Mesodermal cell (in vitro differentiated cells): Measurements from ENCODE around the gene PXT1.
"Not testable (repeated sequence)": the region's sequence is repeated elsewhere in the genome, so short reads cannot be mapped to it uniquely, and the experiment has no call there.

Experiments used
- H3K27ac ChIP-seq: 2 replicates; pipeline ENCODE4 v1.7.0; 2013; ENCODE audit warnings: mild to moderate bottlenecking, low read depth, low read length, moderate library complexity; ENCODE audit not compliant: severe bottlenecking
- H3K36me3 ChIP-seq: 2 replicates; pipeline ENCODE4 v1.7.1; 2013; ENCODE audit warnings: mild to moderate bottlenecking, low read length, moderate library complexity; ENCODE audit not compliant: control insufficient read depth, insufficient read depth
- H3K4me1 ChIP-seq: one replicate; pipeline ENCODE4 v1.7.1; 2013; ENCODE audit warnings: mild to moderate bottlenecking, low read length; ENCODE audit not compliant: insufficient read depth, control insufficient read depth, poor library complexity, severe bottlenecking
- H3K4me3 ChIP-seq: 2 replicates; pipeline ENCODE4 v1.7.0; 2013; ENCODE audit warnings: low read length, control low read depth, mild to moderate bottlenecking; ENCODE audit not compliant: insufficient read depth, poor library complexity, severe bottlenecking; ENCODE audit errors: extremely low read depth
- H3K9me3 ChIP-seq: 2 replicates; pipeline ENCODE4 v1.7.1; 2013; ENCODE audit warnings: mild to moderate bottlenecking, low read length, moderate library complexity; ENCODE audit not compliant: control insufficient read depth
- WGBS, 2 experiments: methylation state at CpG; one replicate each; pipeline ENCODE4 v1.1.5; 2013; ENCODE audit warnings: missing lambda C conversion rate in 2 of 2; ENCODE audit not compliant: insufficient coverage in 2 of 2; 5-methylcytosine and 5-hydroxymethylcytosine counted together

Gene PXT1

GRCh38 chr6:36370638-36371037, 72.0 kb downstream of the PXT1 start:
- no peaks in the 10 kb centered on the region for H3K36me3 ChIP-seq
- no peak overlapping the region for H3K4me3 ChIP-seq
- H3K27ac ChIP-seq: no peak overlapping the region
- no peaks in the 10 kb centered on the region for H3K9me3 ChIP-seq
- WGBS, 2 experiments: 100% methylated on average over 1 of the region's 2 CpGs
- no peaks in the 10 kb centered on the region for H3K4me1 ChIP-seq

- Histone ChIP-seq H3K27ac (no peak overlapping the region), H3K4me3 (no peak overlapping the region), H3K36me3 (no peaks in the 10 kb centered on the region), H3K4me1 (no peaks in the 10 kb centered on the region), H3K9me3 (no peaks in the 10 kb centered on the region)
- 83 to 94% methylated on average over 10 to 11 of the region's 14 CpGs for WGBS, 2 experiments
Observed at GRCh38 chr6:36368921-36369865, 73.5 kb downstream of the PXT1 start.

- H3K4me3 ChIP-seq: no peak overlapping the region
- 100% methylated on average over 1 of the region's 1 CpG; no CpG with 5 or more reads in 1 of the 2 experiments for WGBS, 2 experiments
- no peaks in the 10 kb centered on the region for H3K4me1 ChIP-seq
- H3K36me3 ChIP-seq: no peaks in the 10 kb centered on the region
- no peaks in the 10 kb centered on the region for H3K9me3 ChIP-seq
- H3K27ac ChIP-seq: no peak overlapping the region
Observed at GRCh38 chr6:36368421-36368820, 74.2 kb downstream of the PXT1 start.

GRCh38 chr6:36367743-36368142, 74.9 kb downstream of the PXT1 start:
- Histone ChIP-seq H3K4me3 (no peak overlapping the region), H3K4me1 (no peaks in the 10 kb centered on the region), H3K27ac (no peak overlapping the region), H3K36me3 (no peaks in the 10 kb centered on the region), H3K9me3 (no peaks in the 10 kb centered on the region)
- WGBS, 2 experiments: 67% methylated on average over 1 of the region's 3 CpGs; no CpG with 5 or more reads in 1 of the 2 experiments

GRCh38 chr6:36364669-36365479, 77.8 kb downstream of the PXT1 start:
- H3K36me3 ChIP-seq: no peaks in the 10 kb centered on the region
- no peak overlapping the region for H3K27ac ChIP-seq
- WGBS, 2 experiments: 92 to 99% methylated on average over 14 to 15 of the region's 19 CpGs
- H3K9me3 ChIP-seq: no peaks in the 10 kb centered on the region
- H3K4me1 ChIP-seq: peaks cover 2% of the 10 kb centered on the region
- no peak overlapping the region for H3K4me3 ChIP-seq

GRCh38 chr6:36364061-36364635, 78.5 kb downstream of the PXT1 start:
- not testable (repeated sequence) for H3K4me1 ChIP-seq, H3K4me3 ChIP-seq, H3K9me3 ChIP-seq, H3K36me3 ChIP-seq, H3K27ac ChIP-seq
- WGBS, 2 experiments: 98% methylated on average over 16 of the region's 34 CpGs; no CpG with 5 or more reads in 1 of the 2 experiments

- WGBS, 2 experiments: 97 to 98% methylated on average over 10 to 12 of the region's 13 CpGs
- not testable (repeated sequence) for H3K36me3 ChIP-seq, H3K4me3 ChIP-seq, H3K27ac ChIP-seq, H3K9me3 ChIP-seq, H3K4me1 ChIP-seq
Observed at GRCh38 chr6:36363371-36363752, 79.3 kb downstream of the PXT1 start.

- H3K9me3 ChIP-seq: no peaks in the 10 kb centered on the region
- 95 to 96% methylated on average over 21 to 22 of the region's 25 CpGs for WGBS, 2 experiments
- H3K27ac ChIP-seq: no peak overlapping the region
Observed at GRCh38 chr6:36362551-36363370, 79.9 kb downstream of the PXT1 start.

GRCh38 chr6:36361071-36361470, 81.6 kb downstream of the PXT1 start:
- Histone ChIP-seq H3K4me3 (no peak overlapping the region), H3K4me1 (peaks cover 7% of the 10 kb centered on the region), H3K27ac (no peak overlapping the region), H3K36me3 (no peaks in the 10 kb centered on the region), H3K9me3 (no peaks in the 10 kb centered on the region)
- 93 to 94% methylated on average over 8 to 11 of the region's 11 CpGs for WGBS, 2 experiments

More at GRCh38 chr6:36362551-36363370, 79.9 kb downstream of the PXT1 start:
- Histone ChIP-seq H3K36me3 (no peaks in the 10 kb centered on the region), H3K4me1 (peaks cover 7% of the 10 kb centered on the region), H3K4me3 (no peak overlapping the region)
